Loucy (cell line): ENCODE results near the gene ELN.

Experiments
- H2AFZ ChIP-seq: fragments of 200-600 bp; sonication (generic); 2 replicates; pipeline ENCODE4 v1.6.0; 2016; ENCODE audit warnings: antibody characterized with exemption, mild to moderate bottlenecking, low read length, moderate library complexity
- H3F3A ChIP-seq: fragments of 200-600 bp; 2 replicates; pipeline ENCODE4 v1.6.0; 2016; ENCODE audit warnings: antibody characterized with exemption, low read depth, mild to moderate bottlenecking
- H3K27me3 ChIP-seq: fragments of 200-600 bp; sonication (generic); 2 replicates; pipeline ENCODE4 v1.6.1; 2014; ENCODE audit warnings: low read length, mild to moderate bottlenecking; ENCODE audit not compliant: insufficient read depth, poor library complexity, severe bottlenecking
- H3K36me3 ChIP-seq: fragments of 200-600 bp; sonication (generic); 2 replicates; pipeline ENCODE4 v1.6.1; 2016; ENCODE audit warnings: low read length; ENCODE audit not compliant: insufficient read depth
- H3K4me1 ChIP-seq: fragments of 200-600 bp; sonication (generic); 2 replicates; pipeline ENCODE4 v1.5.1; 2014; ENCODE audit warnings: low read length, mild to moderate bottlenecking; ENCODE audit not compliant: insufficient read depth, poor library complexity, severe bottlenecking
- H3K4me2 ChIP-seq: fragments of 200-600 bp; sonication (generic); 2 replicates; pipeline ENCODE4 v1.6.0; 2014; ENCODE audit warnings: antibody characterized with exemption, low read length, low read depth, mild to moderate bottlenecking; ENCODE audit not compliant: poor library complexity, severe bottlenecking
- H3K4me3 ChIP-seq: fragments of 200-600 bp; sonication (generic); 2 replicates; pipeline ENCODE4 v1.5.1; 2014; ENCODE audit warnings: low read length, mild to moderate bottlenecking, mixed read lengths; ENCODE audit not compliant: poor library complexity, severe bottlenecking
- H3K79me2 ChIP-seq: fragments of 200-600 bp; sonication (generic); 2 replicates; pipeline ENCODE4 v1.6.1; 2014; ENCODE audit warnings: low read length; ENCODE audit not compliant: insufficient read depth
- H3K9ac ChIP-seq: fragments of 200-600 bp; sonication (generic); 2 replicates; pipeline ENCODE4 v1.6.0; 2014; ENCODE audit warnings: mild to moderate bottlenecking, low read depth, low read length, moderate library complexity; ENCODE audit not compliant: poor library complexity, severe bottlenecking
- H3K9me2 ChIP-seq: fragments of 200-600 bp; sonication (generic); replicated peaks from 2 replicates; pipeline ENCODE4 v1.6.1; 2016; ENCODE audit warnings: low read depth, low read length, mixed read lengths
- H3K9me3 ChIP-seq: fragments of 200-600 bp; sonication (generic); 2 replicates; pipeline ENCODE4 v1.6.1; 2014; ENCODE audit warnings: mild to moderate bottlenecking, antibody characterized with exemption, low read length, low read depth; ENCODE audit not compliant: insufficient read depth
- H4K20me1 ChIP-seq: fragments of 200-600 bp; sonication (generic); 2 replicates; pipeline ENCODE4 v1.6.0; 2014; ENCODE audit warnings: antibody characterized with exemption, low read length, mild to moderate bottlenecking; ENCODE audit not compliant: insufficient read depth, poor library complexity, severe bottlenecking
- CTCF ChIP-seq: fragments of 200-600 bp; sonication (generic); conservative IDR thresholded peaks from 2 replicates; pipeline ENCODE4 v1.5.1; 2014; ENCODE audit warnings: mild to moderate bottlenecking, antibody characterized with exemption, low read length
- EZH2phosphoT487 ChIP-seq: fragments of 200-600 bp; IDR thresholded peaks from 2 replicates; pipeline ENCODE4 v1.6.1; 2018; ENCODE audit warnings: antibody characterized with exemption, mild to moderate bottlenecking, moderate library complexity, borderline replicate concordance

Gene ELN

GRCh38 chr7:74083117-74083876 is 55.3 kb downstream of the ELN start, which contains the start of gene LIMK1:
TSS of gene LIMK1 (plus strand) at chr7:74083804. CDS start at chr7:74083991, 187 bp downstream.
- Histone ChIP-seq H3K4me2 (peak within 1 kb of the TSS; percentile 84), H4K20me1 (no peaks in the 10 kb centered on the region), H3K9ac (peak within 1 kb of the TSS; percentile 80), H3K27me3 (no peaks in the 10 kb centered on the region), H3K9me3 (no peaks in the 10 kb centered on the region), H3K4me3 (peak within 1 kb of the TSS; percentile 76), H2AFZ (peak within 1 kb of the TSS; percentile 88), H3F3A (no peaks in the 10 kb centered on the region), H3K36me3 (no peaks in the 10 kb centered on the region), H3K4me1 (peaks cover 16% of the 10 kb centered on the region), H3K79me2 (peaks cover 9% of the 10 kb centered on the region; the same call in 1 of the 2 replicates), H3K9me2 (no peaks in the 10 kb centered on the region)
- TF ChIP-seq EZH2phosphoT487 (no peak), CTCF (no peak)

GRCh38 chr7:74083928-74084721 is 56.2 kb downstream of the ELN start:
- no peaks in the 10 kb centered on the region for H3K27me3 ChIP-seq
- H3K36me3 ChIP-seq: no peaks in the 10 kb centered on the region
- no peaks in the 10 kb centered on the region for H3K9me2 ChIP-seq
- no peaks in the 10 kb centered on the region for H3F3A ChIP-seq
- no peaks in the 10 kb centered on the region for H3K9me3 ChIP-seq
- H3K9ac ChIP-seq: peak overlapping the region; percentile 80
- peak overlapping the region; percentile 76 for H3K4me3 ChIP-seq
- no peaks in the 10 kb centered on the region for H4K20me1 ChIP-seq
- peak overlapping the region; percentile 66 for H2AFZ ChIP-seq
- H3K79me2 ChIP-seq: peaks cover 9% of the 10 kb centered on the region; the same call in 1 of the 2 replicates
- TF ChIP-seq CTCF (no peak), EZH2phosphoT487 (no peak)
- H3K4me1 ChIP-seq: peaks cover 16% of the 10 kb centered on the region
- peak overlapping the region; percentile 84 for H3K4me2 ChIP-seq

- Histone ChIP-seq H3K9me3 (no peaks in the 10 kb centered on the region), H3K27me3 (no peaks in the 10 kb centered on the region), H4K20me1 (no peaks in the 10 kb centered on the region), H3K4me3 (peak overlapping the region; percentile 76), H2AFZ (no peak overlapping the region), H3K4me1 (peaks cover 19% of the 10 kb centered on the region), H3K4me2 (peak overlapping the region; percentile 84), H3K9ac (peak overlapping the region; percentile 80), H3F3A (no peaks in the 10 kb centered on the region), H3K79me2 (peaks cover 9% of the 10 kb centered on the region; the same call in 1 of the 2 replicates), H3K36me3 (no peaks in the 10 kb centered on the region), H3K9me2 (no peaks in the 10 kb centered on the region)
- TF ChIP-seq EZH2phosphoT487 (no peak), CTCF (no peak)
Observed at GRCh38 chr7:74084722-74085578, 57.0 kb downstream of the ELN start.
